ENCODE results near the gene CALHM5.

DNA sequence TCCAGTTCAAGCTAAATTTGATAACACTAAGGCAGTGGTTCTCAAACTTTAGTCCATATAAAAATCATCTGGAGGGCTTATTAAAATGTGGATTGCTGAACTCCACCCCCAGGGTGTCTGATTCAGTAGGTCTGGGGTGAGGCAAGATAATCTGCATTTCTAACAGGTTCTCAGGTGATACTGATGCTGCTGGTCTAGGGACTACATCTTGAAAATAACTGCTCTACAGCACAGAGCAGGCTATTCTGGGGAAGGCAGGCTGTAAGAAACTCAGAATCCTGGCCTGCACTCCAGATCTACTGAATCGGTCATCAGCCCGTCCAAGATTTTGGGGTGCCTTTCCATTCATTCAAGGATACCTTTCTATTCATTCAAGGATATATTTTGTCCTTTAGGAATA, 11.5 kb downstream of the CALHM5 start:
- TF ChIP-seq TCF12 (IDR thresholded peaks at IDR 0.05; ENCODE audit: low read depth) (no peak), EGR1 (IDR thresholded peaks at IDR 0.05) (no peak), REST (IDR thresholded peaks at IDR 0.05; ENCODE audit: low read depth) (no peak)
